Mammary epithelial cell (primary cell): ENCODE results near the gene AVPR1B.

Source experiments
- EZH2 ChIP-seq: IDR thresholded peaks from 2 replicates; pipeline ENCODE4 v1.6.1; 2012; ENCODE audit warnings: low read length, inconsistent platforms, borderline replicate concordance
- TF ChIP-seq, protein P1 (sequence below), 2 donors: IDR thresholded peaks in 1 of 2; conservative IDR thresholded peaks in 1 of 2; 2 replicates each; pipeline ENCODE4 v1.5.1; 2011 to 2012; ENCODE audit warnings: inconsistent platforms in 2 of 2, low read length in 2 of 2, mild to moderate bottlenecking in 2 of 2, control low read depth in 1 of 2, low read depth in 1 of 2; ENCODE audit not compliant: insufficient read depth in 1 of 2; ENCODE audit errors: extremely low read depth in 1 of 2

GRCh38 chr1:206103979-206104378 is 13.2 kb downstream of the AVPR1B start:
- no peak for TF ChIP-seq EZH2
- TF ChIP-seq, protein P1, sequence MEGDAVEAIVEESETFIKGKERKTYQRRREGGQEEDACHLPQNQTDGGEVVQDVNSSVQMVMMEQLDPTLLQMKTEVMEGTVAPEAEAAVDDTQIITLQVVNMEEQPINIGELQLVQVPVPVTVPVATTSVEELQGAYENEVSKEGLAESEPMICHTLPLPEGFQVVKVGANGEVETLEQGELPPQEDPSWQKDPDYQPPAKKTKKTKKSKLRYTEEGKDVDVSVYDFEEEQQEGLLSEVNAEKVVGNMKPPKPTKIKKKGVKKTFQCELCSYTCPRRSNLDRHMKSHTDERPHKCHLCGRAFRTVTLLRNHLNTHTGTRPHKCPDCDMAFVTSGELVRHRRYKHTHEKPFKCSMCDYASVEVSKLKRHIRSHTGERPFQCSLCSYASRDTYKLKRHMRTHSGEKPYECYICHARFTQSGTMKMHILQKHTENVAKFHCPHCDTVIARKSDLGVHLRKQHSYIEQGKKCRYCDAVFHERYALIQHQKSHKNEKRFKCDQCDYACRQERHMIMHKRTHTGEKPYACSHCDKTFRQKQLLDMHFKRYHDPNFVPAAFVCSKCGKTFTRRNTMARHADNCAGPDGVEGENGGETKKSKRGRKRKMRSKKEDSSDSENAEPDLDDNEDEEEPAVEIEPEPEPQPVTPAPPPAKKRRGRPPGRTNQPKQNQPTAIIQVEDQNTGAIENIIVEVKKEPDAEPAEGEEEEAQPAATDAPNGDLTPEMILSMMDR (conservative IDR thresholded peaks at IDR 0.05 in 1 of 2, IDR thresholded peaks at IDR 0.05 in 1 of 2; ENCODE audit: extremely low read depth in 1 of 2, insufficient read depth in 1 of 2, low read depth in 1 of 2, low read length in 2 of 2): no peak
